Activated CD8-positive, alpha-beta memory T cell treated with anti-CD3 and anti-CD28 coated beads, Interleukin-2, amount 50 U/mL, for 24 hours (primary cell): ENCODE data around the gene CENPB.
"Not testable (repeated sequence)": the region's sequence is repeated elsewhere in the genome, so short reads cannot be mapped to it uniquely, and the experiment has no call there.

ENCODE experiments used
- DNase-seq: peaks from one replicate; pipeline ENCODE4 v3.0.0-alpha.2; 2020; ENCODE audit errors: extremely low read depth

CENPB gene

DNA sequence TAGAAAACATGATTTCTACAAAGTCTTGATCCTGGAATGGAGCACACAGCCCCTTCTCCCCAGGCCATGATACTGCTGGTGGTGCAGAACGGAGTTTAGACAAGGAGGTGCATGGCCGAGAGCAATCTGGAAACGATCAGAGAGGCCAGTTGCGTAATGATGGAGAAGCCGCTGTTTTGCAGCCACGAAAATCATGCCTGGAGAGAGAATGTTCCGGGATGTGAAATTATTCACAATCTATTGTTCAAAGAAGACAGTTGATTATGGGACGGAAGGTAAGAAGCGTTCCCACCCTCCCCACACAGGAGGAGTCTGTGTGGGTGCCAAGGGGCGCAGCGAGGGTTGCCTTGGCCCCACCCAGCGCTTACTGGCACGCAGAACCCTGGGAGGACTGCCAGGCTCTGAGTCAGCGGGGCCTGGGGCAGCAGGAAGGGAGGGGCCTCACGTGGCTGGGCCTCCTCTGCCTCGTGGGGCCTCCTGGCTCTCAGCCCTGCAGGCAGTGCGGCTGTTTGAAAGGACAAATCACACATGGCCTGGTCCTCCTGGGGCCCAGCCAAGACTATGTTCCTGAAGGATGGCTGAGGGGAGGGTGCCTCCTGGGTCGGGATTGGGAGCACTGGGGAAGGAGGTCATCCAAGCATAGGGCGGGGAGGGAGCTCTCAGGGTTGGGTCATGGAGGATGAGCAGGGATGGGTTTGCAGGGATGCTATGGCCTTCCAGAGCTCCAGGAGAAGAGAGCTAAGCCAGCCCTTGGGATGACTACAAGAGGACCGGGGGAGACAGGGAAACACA is 25.1 kb upstream of the CENPB start:
- DNase-seq = peak; percentile 79

GRCh38 chr20:3808544-3808943 is 22.0 kb upstream of the CENPB start:
- no peak for DNase-seq

DNA sequence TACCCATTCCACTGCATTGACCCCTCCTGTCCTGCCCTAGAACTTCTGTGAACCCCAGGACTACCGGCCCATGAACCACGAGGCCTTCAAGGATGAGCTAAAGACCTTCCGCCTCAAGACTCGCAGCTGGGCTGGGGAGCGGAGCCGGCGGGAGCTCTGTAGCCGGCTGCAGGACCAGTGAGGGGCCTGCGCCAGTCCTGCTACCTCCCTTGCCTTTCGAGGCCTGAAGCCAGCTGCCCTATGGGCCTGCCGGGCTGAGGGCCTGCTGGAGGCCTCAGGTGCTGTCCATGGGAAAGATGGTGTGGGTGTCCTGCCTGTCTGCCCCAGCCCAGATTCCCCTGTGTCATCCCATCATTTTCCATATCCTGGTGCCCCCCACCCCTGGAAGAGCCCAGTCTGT is 18.2 kb upstream of the CENPB start:
- no peak for DNase-seq

DNA sequence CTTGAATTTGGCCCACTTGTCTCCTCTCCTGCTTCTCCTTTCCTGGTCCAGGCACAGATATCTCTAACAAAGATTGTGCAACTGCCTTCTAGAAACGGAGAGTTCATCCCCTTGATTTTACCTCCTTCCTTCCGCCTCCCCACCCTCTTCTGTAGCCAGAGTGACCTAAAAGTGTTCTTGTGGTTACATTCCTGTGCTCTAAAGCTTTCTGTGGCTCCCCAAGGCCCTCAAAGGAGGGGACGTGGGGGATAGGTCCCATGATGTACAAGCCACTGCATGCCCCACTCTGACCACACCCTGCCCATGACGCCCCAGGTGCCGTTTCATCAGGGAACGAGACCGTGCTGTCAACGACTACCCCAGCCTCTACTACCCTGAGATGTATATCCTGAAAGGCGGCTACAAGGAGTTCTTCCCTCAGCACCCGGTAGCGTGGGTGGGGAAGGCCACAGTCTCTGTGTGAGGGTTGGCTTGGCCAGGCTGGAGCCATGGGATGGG is 17.8 kb upstream of the CENPB start:
- DNase-seq = no peak

DNA sequence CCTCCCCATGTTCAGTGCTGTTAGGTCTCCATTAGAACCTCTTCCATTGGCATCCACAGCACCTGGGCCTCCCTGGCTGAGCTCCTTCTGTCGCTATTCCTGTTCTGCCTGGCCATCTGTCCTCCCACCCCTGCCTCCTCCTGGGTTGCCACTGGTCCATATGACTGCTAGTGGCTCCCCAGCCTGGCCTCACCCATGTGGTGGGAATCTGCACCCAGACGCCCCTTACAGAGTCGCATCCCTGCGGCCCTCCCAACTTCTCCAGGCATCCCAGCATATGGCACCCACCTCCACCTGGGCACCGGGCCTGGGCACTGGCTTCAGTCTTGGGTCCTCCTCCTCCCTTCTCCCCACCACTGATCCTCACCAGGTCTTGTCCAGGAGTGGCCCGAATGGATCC is 17.3 kb upstream of the CENPB start:
- no peak for DNase-seq

DNA sequence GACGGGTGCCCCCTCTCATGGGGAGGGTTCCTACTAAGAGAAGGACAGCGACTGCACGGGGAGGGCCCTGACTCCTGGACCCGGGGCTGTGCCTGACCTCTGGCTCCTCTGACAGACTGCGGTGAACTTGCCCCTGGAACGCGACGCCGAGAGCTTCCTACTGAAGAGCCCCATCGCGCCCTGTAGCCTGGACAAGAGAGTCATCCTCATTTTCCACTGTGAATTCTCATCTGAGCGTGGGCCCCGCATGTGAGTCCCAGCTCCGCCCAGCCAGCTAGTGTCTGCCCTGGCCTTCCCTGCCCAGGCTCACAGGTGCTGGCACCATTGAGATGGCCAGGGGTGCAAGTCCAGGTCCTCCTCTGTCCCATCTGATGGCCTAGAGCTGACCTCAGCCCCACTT is 16.7 kb upstream of the CENPB start:
- no peak for DNase-seq

GRCh38 chr20:3802524-3803239 is 16.1 kb upstream of the CENPB start:
- no peak for DNase-seq

GRCh38 chr20:3801846-3802245 is 15.3 kb upstream of the CENPB start:
- no peak for DNase-seq

DNA sequence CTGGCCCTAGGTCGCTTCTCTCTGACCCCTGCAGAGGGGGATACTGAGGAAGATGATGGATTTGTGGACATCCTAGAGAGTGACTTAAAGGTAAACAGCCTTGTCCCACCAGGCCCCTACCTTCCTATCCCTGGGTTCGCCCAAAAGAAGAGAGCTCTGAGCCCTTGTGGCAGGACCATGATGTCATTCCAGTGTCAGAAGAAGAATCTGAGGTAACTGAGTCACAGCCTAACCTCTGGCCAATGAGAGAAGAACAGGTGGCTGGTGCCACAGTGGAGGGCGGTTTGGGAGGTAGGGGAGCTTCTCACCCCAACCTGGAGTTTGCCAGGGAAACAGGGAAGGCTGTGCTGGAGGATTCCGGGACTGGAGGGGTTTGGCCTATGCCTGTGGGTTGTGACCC is 14.8 kb upstream of the CENPB start:
- DNase-seq = no peak

- DNase-seq = no peak
Measured at GRCh38 chr20:3800878-3801260, 14.3 kb upstream of the CENPB start.

- no peak for DNase-seq
Measured at GRCh38 chr20:3800256-3800877, 13.8 kb upstream of the CENPB start.

DNA sequence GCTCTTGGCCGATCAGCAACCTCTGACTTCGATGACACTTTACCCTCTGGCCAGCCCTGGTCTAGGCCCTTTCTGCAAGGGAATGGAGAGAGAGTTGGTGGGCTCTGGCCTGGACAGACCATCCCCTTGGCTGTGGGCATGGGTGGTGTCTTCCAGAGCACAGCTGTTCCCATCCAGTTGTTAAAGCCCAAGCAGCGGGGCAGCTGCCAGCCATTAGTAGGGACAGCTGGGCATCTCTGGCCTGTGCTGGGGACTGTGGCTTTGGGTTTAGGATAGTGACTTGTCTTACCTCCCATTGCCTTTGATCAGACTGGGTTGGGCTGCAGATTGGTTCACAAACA is 12.3 kb upstream of the CENPB start:
- no peak for DNase-seq

DNA sequence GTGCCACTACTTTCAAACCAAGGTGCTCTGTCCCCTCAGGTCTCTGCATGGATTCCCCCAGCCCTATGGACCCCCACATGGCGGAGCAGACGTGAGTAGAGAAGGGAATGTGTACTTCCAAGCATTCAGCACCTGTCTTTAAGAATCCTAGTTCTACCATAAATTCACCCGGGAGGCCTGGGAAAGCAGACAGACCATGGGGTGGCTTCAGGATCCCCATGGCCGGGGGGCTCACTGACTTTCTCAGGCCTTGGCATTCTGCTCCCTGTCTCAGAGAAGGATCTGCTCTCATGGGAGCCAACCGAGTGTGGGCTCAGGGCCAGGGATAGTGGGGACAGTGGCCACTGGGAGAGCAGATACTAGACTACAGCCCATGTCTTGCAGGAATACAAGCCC is 11.8 kb upstream of the CENPB start:
- no peak for DNase-seq

- no peak for DNase-seq
Measured at GRCh38 chr20:3797592-3798372, 11.2 kb upstream of the CENPB start.

DNA sequence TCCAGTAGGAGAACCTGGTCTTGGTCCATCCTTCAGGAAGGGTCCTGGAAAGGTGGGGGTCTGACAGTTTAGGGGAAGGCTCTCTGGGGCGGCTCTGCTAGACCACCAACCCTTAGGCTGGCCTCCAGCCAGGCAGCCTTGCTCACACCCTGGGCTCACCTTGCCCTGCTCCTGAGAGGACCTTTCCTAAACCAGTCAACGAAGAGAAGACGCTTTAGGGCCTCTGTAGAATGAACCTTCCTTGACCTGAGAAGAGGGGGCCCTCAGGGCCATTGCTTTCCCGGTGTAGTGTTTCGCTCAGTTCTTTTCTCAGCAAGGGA is 10.6 kb upstream of the CENPB start:
- no peak for DNase-seq

DNA sequence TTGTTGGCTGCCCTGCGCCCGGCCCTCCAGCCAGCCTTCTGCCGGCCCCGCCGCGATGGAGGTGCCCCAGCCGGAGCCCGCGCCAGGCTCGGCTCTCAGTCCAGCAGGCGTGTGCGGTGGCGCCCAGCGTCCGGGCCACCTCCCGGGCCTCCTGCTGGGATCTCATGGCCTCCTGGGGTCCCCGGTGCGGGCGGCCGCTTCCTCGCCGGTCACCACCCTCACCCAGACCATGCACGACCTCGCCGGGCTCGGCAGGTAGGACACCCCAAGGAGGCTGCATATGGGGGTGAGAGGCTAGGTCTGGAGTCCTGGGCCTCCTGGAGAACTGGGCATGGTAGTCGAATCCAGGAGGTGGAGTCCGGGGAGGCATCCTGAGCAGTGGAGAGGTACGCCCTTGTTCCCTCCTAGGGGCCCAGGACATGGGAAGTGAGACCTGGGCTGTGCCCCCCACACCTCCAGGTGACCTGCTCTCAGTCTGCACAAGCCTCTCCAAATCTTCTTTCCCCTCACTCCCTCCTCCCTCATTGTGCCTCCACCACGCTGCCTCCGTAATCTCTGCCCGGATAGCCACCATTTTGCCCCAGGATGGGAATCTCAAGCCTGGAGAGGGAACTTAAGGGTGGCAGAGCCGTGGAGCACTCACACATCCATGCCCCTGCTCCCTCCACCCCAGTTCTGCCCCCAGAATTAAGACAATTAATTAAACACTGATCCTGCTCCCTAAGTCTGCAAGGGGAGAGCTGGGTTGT is 10.1 kb upstream of the CENPB start:
- DNase-seq = no peak

DNA sequence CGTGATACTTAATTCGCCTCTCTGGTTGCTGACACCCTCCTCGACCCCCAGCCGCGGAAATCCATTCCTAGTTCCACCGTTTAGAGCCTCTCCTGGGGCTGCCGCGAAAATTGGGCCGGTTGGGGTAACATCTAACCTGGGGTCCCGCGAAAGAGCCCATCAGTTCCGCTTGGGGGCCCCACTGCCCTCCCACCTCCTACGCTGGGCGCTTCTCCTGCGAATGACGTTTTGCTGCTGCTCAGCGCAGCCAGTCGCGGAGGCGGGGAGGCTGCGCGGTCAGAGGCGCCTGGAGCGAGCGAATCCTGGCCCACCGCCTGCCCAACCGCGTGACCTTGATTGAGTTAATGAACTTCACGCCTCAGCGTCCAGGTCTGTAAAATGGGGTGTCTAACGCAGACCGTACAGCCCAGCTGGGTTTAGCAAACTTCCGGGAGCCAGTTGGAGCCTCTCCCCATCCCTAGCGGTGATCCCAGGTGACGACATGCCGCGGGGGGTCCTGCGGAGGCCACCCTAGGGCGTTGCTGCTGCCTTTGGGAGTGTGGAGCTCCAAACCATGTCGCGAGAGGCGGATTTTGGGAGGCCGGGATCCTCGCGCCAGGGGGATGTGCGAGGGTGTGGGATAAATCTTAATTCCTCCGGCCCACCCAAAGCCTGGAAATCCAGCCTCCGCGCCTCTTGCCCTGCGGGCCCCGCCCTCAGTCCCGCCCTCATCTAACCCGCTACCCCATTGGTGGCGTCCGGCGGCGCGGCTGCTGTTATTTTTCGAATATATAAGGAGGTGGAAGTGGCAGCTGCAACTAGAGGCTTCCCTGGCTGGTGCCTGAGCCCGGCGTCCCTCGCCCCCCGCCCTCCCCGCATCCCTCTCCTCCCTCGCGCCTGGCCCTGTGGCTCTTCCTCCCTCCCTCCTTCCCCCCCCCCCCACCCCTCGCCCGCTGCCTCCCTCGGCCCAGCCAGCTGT is 9.2 kb upstream of the CENPB start, which contains the start of gene CDC25B:
CDC25B (plus strand) TSS at position 800 of the 958 bp plus-strand sequence. CDS start 222 bp downstream, outside the sequence.
- peak; percentile 75 for DNase-seq

GRCh38 chr20:3794701-3795420 is 8.3 kb upstream of the CENPB start:
- DNase-seq = no peak

DNA sequence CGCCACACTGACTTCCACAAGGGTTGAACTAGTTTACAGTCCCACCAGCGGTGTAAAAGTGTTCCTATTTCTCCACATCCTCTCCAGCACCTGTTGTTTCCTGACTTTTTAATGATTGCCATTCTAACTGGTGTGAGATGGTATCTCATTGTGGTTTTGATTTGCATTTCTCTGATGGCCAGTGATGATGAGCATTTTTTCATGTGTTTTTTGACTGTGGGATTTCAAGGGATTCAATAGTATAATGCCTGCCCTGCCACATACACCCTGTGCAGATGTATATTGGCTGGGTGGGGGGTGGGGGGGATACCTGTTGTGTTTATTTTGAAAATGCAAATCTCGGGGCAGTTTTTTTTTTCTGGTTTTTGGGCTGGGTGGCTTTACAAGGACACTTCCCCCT is 7.6 kb upstream of the CENPB start:
- not testable (repeated sequence) for DNase-seq

DNA sequence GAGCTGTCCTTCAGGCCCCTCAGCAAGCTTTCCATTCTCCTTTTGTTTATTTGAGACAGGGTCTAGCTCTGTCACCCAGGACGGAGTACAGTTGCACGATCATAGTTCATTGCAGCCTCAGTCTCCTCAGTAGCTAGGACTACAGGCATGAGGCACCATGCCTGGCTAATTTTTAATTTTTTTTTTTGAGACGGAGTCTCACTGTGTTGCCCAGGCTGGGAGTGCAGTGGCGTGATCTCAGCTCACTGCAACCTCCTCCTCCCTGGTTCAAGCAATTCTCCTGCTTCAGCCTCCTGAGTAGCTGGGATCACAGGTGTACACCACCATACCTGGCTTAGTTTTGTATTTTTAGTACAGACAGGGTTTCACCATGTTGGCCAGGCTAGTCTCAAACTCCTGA is 2.7 kb upstream of the CENPB start:
- DNase-seq = not testable (repeated sequence)
